GM23248 (cell line): ENCODE results near the gene TNFRSF21. TPM values are rescaled to one million over a fixed set of nuclear protein-coding genes. Genes with fewer than 3 reads are reported as not detected.

Experiments used
- DNase-seq: peaks from one replicate; pipeline ENCODE4 v3.0.0-alpha.2; 2015
- H2AFZ ChIP-seq: fragments of 200-600 bp; sonication (generic); 2 replicates; pipeline ENCODE4 v1.6.1; 2016; ENCODE audit warnings: antibody characterized with exemption
- H3F3A ChIP-seq: fragments of 200-600 bp; sonication (generic); 2 replicates; pipeline ENCODE4 v1.6.1; 2016; ENCODE audit warnings: mild to moderate bottlenecking, antibody characterized with exemption, mixed run types; ENCODE audit not compliant: insufficient read depth
- H3K27ac ChIP-seq: fragments of 200-600 bp; sonication (generic); 2 replicates; pipeline ENCODE4 v1.5.1; 2016; ENCODE audit warnings: mild to moderate bottlenecking
- H3K27me3 ChIP-seq: fragments of 200-600 bp; sonication (generic); replicated peaks from 2 replicates; pipeline ENCODE4 v1.6.1; 2016; ENCODE audit warnings: mild to moderate bottlenecking; ENCODE audit not compliant: insufficient read depth
- H3K36me3 ChIP-seq: fragments of 200-600 bp; sonication (generic); 2 replicates; pipeline ENCODE4 v1.6.1; 2016; ENCODE audit warnings: low read depth, mild to moderate bottlenecking
- H3K4me1 ChIP-seq: fragments of 200-600 bp; sonication (generic); 2 replicates; pipeline ENCODE4 v1.6.1; 2016; ENCODE audit warnings: mild to moderate bottlenecking; ENCODE audit not compliant: insufficient read depth
- H3K4me2 ChIP-seq: fragments of 200-600 bp; sonication (generic); one replicate; pipeline ENCODE4 v1.6.1; 2016; ENCODE audit warnings: mild to moderate bottlenecking; ENCODE audit not compliant: unreplicated experiment
- H3K4me3 ChIP-seq: fragments of 200-600 bp; sonication (generic); 2 replicates; pipeline ENCODE4 v1.5.1; 2016; ENCODE audit warnings: mild to moderate bottlenecking
- H3K79me2 ChIP-seq: fragments of 200-600 bp; sonication (generic); 2 replicates; pipeline ENCODE4 v1.6.1; 2016; ENCODE audit warnings: mild to moderate bottlenecking; ENCODE audit not compliant: insufficient read depth
- H3K9ac ChIP-seq: fragments of 200-600 bp; sonication (generic); 2 replicates; pipeline ENCODE4 v1.6.1; 2016; ENCODE audit warnings: mild to moderate bottlenecking
- H3K9me2 ChIP-seq: fragments of 200-600 bp; sonication (generic); 2 replicates; pipeline ENCODE4 v1.6.1; 2016; ENCODE audit warnings: mixed run types, mild to moderate bottlenecking, moderate library complexity; ENCODE audit not compliant: insufficient read depth
- H3K9me3 ChIP-seq: fragments of 200-600 bp; sonication (generic); one replicate; pipeline ENCODE4 v1.6.1; 2017; ENCODE audit warnings: low read depth
- H4K20me1 ChIP-seq: fragments of 200-600 bp; sonication (generic); 2 replicates; pipeline ENCODE4 v1.6.0; 2016; ENCODE audit not compliant: insufficient read depth
- EZH2 ChIP-seq: fragments of 200-600 bp; sonication (generic); IDR thresholded peaks from 2 replicates; pipeline ENCODE4 v1.6.1; 2018; ENCODE audit warnings: antibody characterized with exemption, mild to moderate bottlenecking; ENCODE audit not compliant: insufficient read depth, poor library complexity, severe bottlenecking
- EZH2phosphoT487 ChIP-seq: fragments of 200-600 bp; sonication (generic); IDR thresholded peaks from 2 replicates; pipeline ENCODE4 v1.6.1; 2018; ENCODE audit warnings: antibody characterized with exemption, moderate library complexity, mild to moderate bottlenecking, low read depth; ENCODE audit not compliant: insufficient read depth
- WGBS, 2 experiments: methylation state at CpG; one replicate each; pipeline ENCODE4 v1.1.6; 2015 to 2017; ENCODE audit warnings: low lambda C conversion rate in 2 of 2, low coverage in 1 of 2; ENCODE audit errors: missing lambda C conversion rate in 2 of 2; 5-methylcytosine and 5-hydroxymethylcytosine counted together
- in situ Hi-C: fragments of 300-500 bp; cut with MboI; formaldehyde crosslinking; loops from 2 replicates; pipeline ENCODE4 v1.15.0; 2020
- polyA plus RNA-seq: library from polyadenylated mRNA; unstranded; fragments of >200 nt; fragmentation: Nextera tagmentation; extraction: Ambion mirVana; gene quantifications from 2 replicates; pipeline ENCODE4 v1.2.1, GENCODE V29; 2016
- total RNA-seq: library from RNA; depleted of rRNA; stranded (reverse); fragments of >200 nt; shearing (Covaris generic); gene quantifications from 2 replicates; pipeline ENCODE4 v1.2.3, GENCODE V29; 2014

The TNFRSF21 gene
- total and polyA plus RNA-seq, 2 experiments from 2014 or later = 3.9 to 8.4 TPM

DNA sequence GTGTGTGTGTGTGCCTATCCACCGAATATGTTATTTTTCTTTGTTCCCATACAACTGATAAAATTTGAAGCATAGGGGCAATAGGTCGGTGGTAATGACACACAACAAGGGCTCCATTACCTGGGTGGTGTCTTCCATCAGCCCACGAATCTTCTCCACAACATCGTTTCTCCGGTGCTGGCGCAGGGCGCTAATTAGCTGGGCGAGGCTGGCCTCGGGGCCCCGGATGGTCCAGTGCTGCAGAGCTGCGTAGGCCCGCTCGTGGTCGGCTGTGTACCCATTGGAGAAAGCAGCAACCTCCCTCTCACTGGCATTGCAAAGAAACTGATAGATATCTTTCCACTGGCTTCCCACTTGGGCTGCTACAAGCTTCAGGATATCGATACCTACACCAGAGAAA lies 56.6 kb downstream of the TNFRSF21 start:
- Histone ChIP-seq H3K27me3 (no peaks in the 10 kb centered on the region), H3K9ac (no peak overlapping the region), H3K79me2 (no peaks in the 10 kb centered on the region), H2AFZ (no peak overlapping the region), H3K4me1 (no peaks in the 10 kb centered on the region), H3K4me3 (no peak overlapping the region), H3K9me3 (no peaks in the 10 kb centered on the region), H3K9me2 (no peaks in the 10 kb centered on the region), H3K27ac (no peak overlapping the region), H3K36me3 (no peaks in the 10 kb centered on the region), H3F3A (no peaks in the 10 kb centered on the region), H4K20me1 (no peaks in the 10 kb centered on the region), H3K4me2 (no peak overlapping the region)
- no peak for DNase-seq
- TF ChIP-seq EZH2phosphoT487 (no peak), EZH2 (no peak)
- in situ Hi-C loops = no loop called here
- WGBS, 2 experiments = 71 to 75% methylated on average over 15 of the region's 15 CpGs

- 74% methylated on average over 6 of the region's 6 CpGs for WGBS, 2 experiments
- H3F3A ChIP-seq = no peaks in the 10 kb centered on the region
- in situ Hi-C loops = no loop called here
Observed at GRCh38 chr6:47252633-47253032, 57.1 kb downstream of the TNFRSF21 start.

DNA sequence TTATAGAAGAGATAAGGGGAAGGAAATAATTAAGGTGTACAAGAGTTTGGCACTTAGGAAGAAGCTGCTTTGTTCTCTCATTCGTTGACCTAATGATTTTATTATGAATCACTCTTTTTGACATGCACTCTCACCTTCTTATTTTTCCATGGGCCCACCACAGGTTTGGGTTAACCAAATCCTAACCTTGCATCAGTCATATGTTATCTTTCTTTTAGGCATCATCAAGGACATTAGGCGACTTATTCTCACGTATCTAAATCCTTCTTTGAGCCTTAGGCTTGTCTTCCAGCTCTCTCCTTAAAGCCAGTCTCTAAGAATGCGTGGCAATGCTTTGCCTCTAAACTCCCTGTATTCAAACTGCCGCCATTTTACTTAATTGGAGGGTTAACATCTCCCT lies 58.3 kb downstream of the TNFRSF21 start:
- H4K20me1 ChIP-seq = no peaks in the 10 kb centered on the region
- no peaks in the 10 kb centered on the region for H3K36me3 ChIP-seq
- 34 to 43% methylated on average over 5 of the region's 5 CpGs for WGBS, 2 experiments
- no peak overlapping the region for H3K27ac ChIP-seq
- H3K4me2 ChIP-seq = no peak overlapping the region
- H3K79me2 ChIP-seq = no peaks in the 10 kb centered on the region
- H3K4me3 ChIP-seq = no peak overlapping the region
- H3K9ac ChIP-seq = no peak overlapping the region
- no peak for DNase-seq
- H3K9me2 ChIP-seq = no peaks in the 10 kb centered on the region
- in situ Hi-C loops = no loop called here
- TF ChIP-seq EZH2phosphoT487 (no peak), EZH2 (no peak)
- H2AFZ ChIP-seq = no peak overlapping the region
- H3F3A ChIP-seq = no peaks in the 10 kb centered on the region
- H3K27me3 ChIP-seq = no peaks in the 10 kb centered on the region
- H3K4me1 ChIP-seq = peaks cover 6% of the 10 kb centered on the region; the same call in 1 of the 2 replicates
- no peaks in the 10 kb centered on the region for H3K9me3 ChIP-seq

More at GRCh38 chr6:47252633-47253032, 57.1 kb downstream of the TNFRSF21 start:
- H3K4me1 ChIP-seq = no peaks in the 10 kb centered on the region
- no peaks in the 10 kb centered on the region for H3K9me3 ChIP-seq
- DNase-seq = no peak
- no peak overlapping the region for H3K27ac ChIP-seq
- no peak overlapping the region for H3K4me2 ChIP-seq
- no peak overlapping the region for H3K4me3 ChIP-seq
- H3K36me3 ChIP-seq = no peaks in the 10 kb centered on the region
- no peaks in the 10 kb centered on the region for H4K20me1 ChIP-seq
- no peak overlapping the region for H2AFZ ChIP-seq
- TF ChIP-seq EZH2 (no peak), EZH2phosphoT487 (no peak)
- no peaks in the 10 kb centered on the region for H3K27me3 ChIP-seq
- H3K79me2 ChIP-seq = no peaks in the 10 kb centered on the region
- no peaks in the 10 kb centered on the region for H3K9me2 ChIP-seq
- H3K9ac ChIP-seq = no peak overlapping the region

- no peak for TF ChIP-seq EZH2phosphoT487
- TF ChIP-seq EZH2 = no peak
- Histone ChIP-seq H3K9ac (no peak overlapping the region), H3K79me2 (no peaks in the 10 kb centered on the region), H3K9me2 (no peaks in the 10 kb centered on the region), H3K4me1 (peaks cover 6% of the 10 kb centered on the region; the same call in 1 of the 2 replicates), H3K9me3 (no peaks in the 10 kb centered on the region), H3K4me2 (no peak overlapping the region), H4K20me1 (no peaks in the 10 kb centered on the region), H3K27me3 (no peaks in the 10 kb centered on the region), H3K4me3 (no peak overlapping the region), H3F3A (no peaks in the 10 kb centered on the region), H2AFZ (no peak overlapping the region), H3K27ac (no peak overlapping the region), H3K36me3 (no peaks in the 10 kb centered on the region)
- in situ Hi-C loops = no loop called here
- DNase-seq = no peak
- WGBS, 2 experiments = 83 to 84% methylated on average over 1 of the region's 1 CpG
Observed at GRCh38 chr6:47250302-47250701, 59.4 kb downstream of the TNFRSF21 start.

GRCh38 chr6:47248446-47248845 lies 61.3 kb downstream of the TNFRSF21 start:
- Histone ChIP-seq H3K9me3 (no peaks in the 10 kb centered on the region), H3F3A (no peaks in the 10 kb centered on the region), H3K4me1 (peaks cover 6% of the 10 kb centered on the region; the same call in 1 of the 2 replicates), H4K20me1 (no peaks in the 10 kb centered on the region), H3K27ac (no peak overlapping the region), H3K27me3 (no peaks in the 10 kb centered on the region), H3K4me2 (no peak overlapping the region), H3K4me3 (no peak overlapping the region), H3K9ac (no peak overlapping the region), H3K36me3 (no peaks in the 10 kb centered on the region), H3K9me2 (no peaks in the 10 kb centered on the region), H3K79me2 (no peaks in the 10 kb centered on the region), H2AFZ (no peak overlapping the region)
- WGBS, 2 experiments = 13 to 17% methylated on average over 1 of the region's 1 CpG
- no peak for TF ChIP-seq EZH2phosphoT487
- TF ChIP-seq EZH2 = no peak
- in situ Hi-C loops = no loop called here
- no peak for DNase-seq
